Measurements from ENCODE around the gene TST. TPM values are rescaled to one million over a fixed set of nuclear protein-coding genes. Genes with fewer than 3 reads are reported as not detected.

TST gene
- total and polyA plus RNA-seq, 2 of the 8 experiments (the other 6 are each of a cell fraction or from before 2014, with no cell fraction given): 22.6 to 61.6 TPM

GRCh38 chr22:37057796-37058510, 38.7 kb upstream of the TST start:
- Histone ChIP-seq H2BK5ac (ENCODE audit: low read depth, low read length) (no peak overlapping the region), H2AFZ (ENCODE audit: low read length) (no peak overlapping the region), H3K36me3 (ENCODE audit: control insufficient read depth in 2 of 4, insufficient read depth in 4 of 4, low read length in 3 of 4) (peaks cover 0 to 12% (median 2%) of the 10 kb centered on the region in 4 experiments; a peak in 4 of 8 replicates), H3K14ac (ENCODE audit: insufficient read length) (no peak overlapping the region), H3K9ac (replicated peaks in 1 of 4; ENCODE audit: extremely low read depth in 1 of 4, low read depth in 3 of 4, low read length in 3 of 4) (no peak overlapping the region; a peak in 1 of 7 replicates), H3K79me2 (ENCODE audit: control insufficient read depth in 1 of 2, insufficient read depth in 2 of 2, low read length in 2 of 2) (no peaks in the 10 kb centered on the region), H2BK15ac (ENCODE audit: low read length) (no peak overlapping the region), H3K27ac (ENCODE audit: low read depth, low read length) (no peak overlapping the region), H2BK120ac (replicated peaks; ENCODE audit: low read depth, low read length) (no peak overlapping the region), H2AK5ac (ENCODE audit: low read depth, low read length) (no peak overlapping the region), H3K79me1 (ENCODE audit: low read depth, low read length) (no peaks in the 10 kb centered on the region), H3K23ac (ENCODE audit: insufficient read length) (no peak overlapping the region), H3K23me2 (ENCODE audit: low read depth, low read length) (no peaks in the 10 kb centered on the region), H3K9me3 (ENCODE audit: insufficient read depth in 2 of 2, low read depth in 1 of 2, low read length in 1 of 2) (no peaks in the 10 kb centered on the region), H4K5ac (ENCODE audit: insufficient read length, low read depth, low read length) (no peak overlapping the region), H3K4me3 (ENCODE audit: extremely low read depth in 1 of 4, insufficient read depth in 2 of 4, low read depth in 3 of 4, low read length in 4 of 4) (no peak overlapping the region), H2BK20ac (ENCODE audit: low read length) (no peak overlapping the region), H2BK12ac (ENCODE audit: low read depth, low read length) (no peak overlapping the region), H4K20me1 (replicated peaks in 1 of 2; ENCODE audit: control insufficient read depth in 1 of 2, insufficient read depth in 2 of 2, low read length in 2 of 2) (peaks cover 0 to 11% of the 10 kb centered on the region in 2 experiments), H3K27me3 (replicated peaks in 1 of 4; ENCODE audit: control insufficient read depth in 3 of 4, extremely low read depth in 1 of 4, insufficient read depth in 3 of 4, low read length in 3 of 4) (no peaks in the 10 kb centered on the region), H3K4ac (replicated peaks; ENCODE audit: insufficient read length, low read depth, low read length) (no peak overlapping the region), H3K4me2 (ENCODE audit: insufficient read depth in 1 of 2, low read depth in 2 of 2, low read length in 2 of 2) (no peak overlapping the region), H3K56ac (replicated peaks; ENCODE audit: insufficient read length, low read depth, low read length) (no peak overlapping the region), H3K4me1 (replicated peaks in 1 of 4; ENCODE audit: control insufficient read depth in 3 of 4, insufficient read depth in 4 of 4, low read length in 3 of 4) (peaks cover 0 to 13% (median 9%) of the 10 kb centered on the region in 4 experiments; a peak in 6 of 7 replicates), H4K8ac (ENCODE audit: extremely low read depth, insufficient read depth, low read length) (no peak overlapping the region), H4K91ac (replicated peaks; ENCODE audit: insufficient read length, low read length) (no peak overlapping the region), H3K18ac (ENCODE audit: extremely low read depth, low read length) (no peak overlapping the region)
- no peak for FAIRE-seq
- ChIA-PET CTCF (ENCODE audit: partially characterized antibody) (interaction anchor here (0.8 to 1.7 kb wide), 9 partner anchors 11 to 416 kb away, joined by 3 to 9 read pairs (median 4); no protein-coding TSS in a partner anchor), POLR2A (ENCODE audit: partially characterized antibody) (interaction anchor here (1.2 kb wide), 1 partner anchor 10 kb away, joined by 3 read pairs; no protein-coding TSS in a partner anchor)
- DNase-seq (ENCODE audit: low read depth in 1 of 2, low spot score in 2 of 2): no peak
- WGBS, 2 experiments (ENCODE audit: extremely low coverage in 1 of 2, insufficient coverage in 1 of 2, insufficient read length in 1 of 2, insufficient replicate concordance in 2 of 2, low coverage in 1 of 2, low lambda C conversion rate in 2 of 2, missing lambda C conversion rate in 1 of 2): 91% methylated on average over 12 of the region's 12 CpGs; no CpG with 5 or more reads in 1 of the 2 experiments
- TF ChIP-seq RAD21 (IDR thresholded peaks at IDR 0.05 in 1 of 2, conservative IDR thresholded peaks at IDR 0.05 in 1 of 2; ENCODE audit: low read depth in 2 of 2, low read length in 2 of 2): no peak
- TF ChIP-seq ATF3 (IDR thresholded peaks at IDR 0.05; ENCODE audit: insufficient read depth, low read depth, low read length): no peak
- TF ChIP-seq BRCA1 (IDR thresholded peaks at IDR 0.05; ENCODE audit: low read depth, low read length): no peak
- TF ChIP-seq RBBP5 (IDR thresholded peaks at IDR 0.05; ENCODE audit: borderline replicate concordance, low read depth, low read length): no peak
- no peak for TF ChIP-seq NRF1 (IDR thresholded peaks at IDR 0.05; ENCODE audit: low read depth, low read length)
- no peak for TF ChIP-seq CBX8 (IDR thresholded peaks at IDR 0.05; ENCODE audit: borderline replicate concordance, low read depth, low read length)
- TF ChIP-seq SRF (IDR thresholded peaks at IDR 0.05; ENCODE audit: low read depth, low read length): no peak
- no peak for TF ChIP-seq JUND (IDR thresholded peaks at IDR 0.05; ENCODE audit: low read length)
- no peak for TF ChIP-seq E2F6 (IDR thresholded peaks at IDR 0.05)
- TF ChIP-seq POLR2AphosphoS5 (IDR thresholded peaks at IDR 0.05; ENCODE audit: low read depth, low read length): no peak
- TF ChIP-seq POU5F1 (IDR thresholded peaks at IDR 0.05; ENCODE audit: low read depth, low read length): no peak

Data from H1 (cell line).